Upper lobe of left lung (tissue), 6 donors: Measurements from ENCODE around the gene ANXA2. TPM values are rescaled to one million over a fixed set of nuclear protein-coding genes. Genes with fewer than 3 reads are reported as not detected.
"Not testable (repeated sequence)": the region's sequence is repeated elsewhere in the genome, so short reads cannot be mapped to it uniquely, and the experiment has no call there.

Source experiments
- ATAC-seq, 2 donors: fragments of 200-7000 bp; cut with Tn5 transposase; one replicate each; pipeline ENCODE4 v1.9.1; 2022; ENCODE audit warnings: mild to moderate bottlenecking in 2 of 2, moderate library complexity in 2 of 2; ENCODE audit not compliant: low FRiP score in 2 of 2
- DNase-seq, 2 donors: peaks; one replicate each; pipeline ENCODE4 v3.0.0-alpha.2; 2019 to 2020
- H3K27ac ChIP-seq, 4 donors: fragments of 200-600 bp; sonication (generic); one replicate each; pipeline ENCODE4 v1.5.1; 2016 to 2019
- H3K27me3 ChIP-seq, 4 donors: fragments of 200-600 bp; sonication (generic); one replicate each; pipeline ENCODE4 v1.5.1; 2017 to 2019
- H3K36me3 ChIP-seq, 4 donors: fragments of 200-600 bp; sonication (generic); one replicate each; pipeline ENCODE4 v1.5.1; 2016 to 2019
- H3K4me1 ChIP-seq, 4 donors: fragments of 200-600 bp; sonication (generic); one replicate each; pipeline ENCODE4 v1.5.1; 2018 to 2019
- H3K4me3 ChIP-seq, 4 donors: fragments of 200-600 bp; sonication (generic); one replicate each; pipeline ENCODE4 v1.5.1; 2017 to 2019; ENCODE audit warnings: mild to moderate bottlenecking in 2 of 4, moderate library complexity in 1 of 4
- H3K9me3 ChIP-seq, 4 donors: fragments of 200-600 bp; sonication (generic); one replicate each; pipeline ENCODE4 v1.5.1; 2018 to 2019
- EP300 ChIP-seq, 4 donors: sonication (generic); formaldehyde crosslinking; IDR thresholded peaks; one replicate each; pipeline ENCODE4 v1.5.1; 2017; ENCODE audit warnings: antibody characterized with exemption in 4 of 4, control low read depth in 2 of 4
- POLR2A ChIP-seq, 4 donors: fragments of 450-650 bp; IDR thresholded peaks; one replicate each; pipeline ENCODE4 v1.5.1; 2016 to 2017; ENCODE audit warnings: antibody characterized with exemption in 4 of 4, mild to moderate bottlenecking in 2 of 4
- POLR2AphosphoS5 ChIP-seq, 2 donors: sonication (generic); formaldehyde crosslinking; IDR thresholded peaks; one replicate each; pipeline ENCODE4 v1.5.1; 2017; ENCODE audit warnings: antibody characterized with exemption in 2 of 2
- WGBS, 2 donors: methylation state at CpG; one replicate each; pipeline ENCODE4 v1.1.5; 2017 to 2018; 5-methylcytosine and 5-hydroxymethylcytosine counted together
- total RNA-seq, 6 donors: library from RNA; depleted of rRNA in 4 of 6; stranded (reverse); fragments of >200 nt in 4 of 6; gene quantifications; one replicate each; pipeline versions ENCODE4 v1.1.0 to v1.2.1, GENCODE V29; 2016 to 2021
- TF ChIP-seq, protein P1 (sequence below), 6 experiments: fragments of 450-650 bp in 4 of 6; fragments of 200-600 bp in 2 of 6; sonication (generic) in 2 of 6; IDR thresholded peaks; one replicate each; pipeline ENCODE4 v1.5.1; 2016 to 2019; ENCODE audit warnings: antibody characterized with exemption in 6 of 6
- donor health status: DM: no; HTN: no; CAD: no; lungs with moderate emphysema.
- donor health status: DM: no; HTN: yes; CAD: no; lungs with severe emphysema.

The ANXA2 gene
- total RNA-seq, 6 donors from 2014 or later, result 394 to 1,774 (median 1,094) TPM

DNA sequence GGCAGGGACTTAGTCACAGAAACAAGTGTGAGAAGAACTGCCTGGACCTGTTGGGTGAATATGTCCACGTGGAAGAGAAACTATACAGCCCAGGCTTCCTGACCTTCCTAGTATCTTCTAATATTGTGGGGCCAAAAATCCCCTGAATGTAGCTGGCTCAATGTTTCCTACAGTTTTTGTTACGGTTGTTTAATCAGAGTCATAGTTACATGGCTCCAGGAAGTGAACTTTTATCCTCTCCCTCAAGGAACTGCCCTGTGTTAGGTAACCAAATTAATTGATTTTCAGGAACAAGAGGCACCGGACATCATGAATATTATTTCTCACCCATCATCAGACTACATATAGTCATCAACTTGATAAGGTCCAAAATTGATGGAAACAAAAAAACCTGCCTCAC, 59.0 kb downstream of the ANXA2 start:
- 76 to 77% methylated on average over 3 of the region's 3 CpGs for WGBS, 2 donors
- H3K27ac ChIP-seq, result no peak overlapping the region

DNA sequence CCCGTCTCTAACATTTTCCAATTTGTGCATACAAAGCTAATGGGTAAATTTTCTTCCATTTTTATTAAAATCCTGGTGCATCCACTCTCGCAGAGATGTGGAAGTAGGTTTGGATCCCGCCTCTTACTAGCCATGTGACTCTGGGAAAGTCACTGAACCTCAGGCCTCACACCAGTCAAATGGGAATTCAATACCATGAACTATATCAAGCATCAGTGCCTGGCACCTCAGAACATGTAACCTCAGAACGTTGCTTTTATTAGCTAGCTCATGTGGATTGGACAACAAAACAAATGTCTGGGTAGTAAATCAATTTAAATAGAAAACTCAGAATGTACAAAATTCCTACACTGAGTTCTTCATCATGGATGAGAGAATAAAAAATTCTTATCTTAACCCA, 60.7 kb downstream of the ANXA2 start:
- Histone ChIP-seq H3K36me3 (no peaks in the 10 kb centered on the region), H3K4me3 (no peak overlapping the region), H3K27ac (no peak overlapping the region), H3K27me3 (no peaks in the 10 kb centered on the region), H3K9me3 (no peaks in the 10 kb centered on the region), H3K4me1 (no peaks in the 10 kb centered on the region)
- ATAC-seq, result no peak
- TF ChIP-seq, protein P1, sequence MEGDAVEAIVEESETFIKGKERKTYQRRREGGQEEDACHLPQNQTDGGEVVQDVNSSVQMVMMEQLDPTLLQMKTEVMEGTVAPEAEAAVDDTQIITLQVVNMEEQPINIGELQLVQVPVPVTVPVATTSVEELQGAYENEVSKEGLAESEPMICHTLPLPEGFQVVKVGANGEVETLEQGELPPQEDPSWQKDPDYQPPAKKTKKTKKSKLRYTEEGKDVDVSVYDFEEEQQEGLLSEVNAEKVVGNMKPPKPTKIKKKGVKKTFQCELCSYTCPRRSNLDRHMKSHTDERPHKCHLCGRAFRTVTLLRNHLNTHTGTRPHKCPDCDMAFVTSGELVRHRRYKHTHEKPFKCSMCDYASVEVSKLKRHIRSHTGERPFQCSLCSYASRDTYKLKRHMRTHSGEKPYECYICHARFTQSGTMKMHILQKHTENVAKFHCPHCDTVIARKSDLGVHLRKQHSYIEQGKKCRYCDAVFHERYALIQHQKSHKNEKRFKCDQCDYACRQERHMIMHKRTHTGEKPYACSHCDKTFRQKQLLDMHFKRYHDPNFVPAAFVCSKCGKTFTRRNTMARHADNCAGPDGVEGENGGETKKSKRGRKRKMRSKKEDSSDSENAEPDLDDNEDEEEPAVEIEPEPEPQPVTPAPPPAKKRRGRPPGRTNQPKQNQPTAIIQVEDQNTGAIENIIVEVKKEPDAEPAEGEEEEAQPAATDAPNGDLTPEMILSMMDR (IDR thresholded peaks at IDR 0.05), result no peak
- no peak for TF ChIP-seq POLR2A (IDR thresholded peaks at IDR 0.05)
- TF ChIP-seq EP300 (IDR thresholded peaks at IDR 0.05), result no peak
- no peak for TF ChIP-seq POLR2AphosphoS5 (IDR thresholded peaks at IDR 0.05)
- no peak for DNase-seq
- 88% methylated on average over 4 of the region's 4 CpGs for WGBS, 2 donors

More for the DNA sequence above, 59.0 kb downstream of the ANXA2 start:
- no peaks in the 10 kb centered on the region for H3K27me3 ChIP-seq
- no peak for TF ChIP-seq POLR2A (IDR thresholded peaks at IDR 0.05)
- TF ChIP-seq, protein P1 (IDR thresholded peaks at IDR 0.05), result no peak
- TF ChIP-seq EP300 (IDR thresholded peaks at IDR 0.05), result no peak
- no peak for TF ChIP-seq POLR2AphosphoS5 (IDR thresholded peaks at IDR 0.05)
- no peaks in the 10 kb centered on the region for H3K4me1 ChIP-seq
- no peaks in the 10 kb centered on the region for H3K9me3 ChIP-seq
- DNase-seq (no peak), ATAC-seq (no peak)
- H3K4me3 ChIP-seq, result no peak overlapping the region
- H3K36me3 ChIP-seq, result no peaks in the 10 kb centered on the region

DNA sequence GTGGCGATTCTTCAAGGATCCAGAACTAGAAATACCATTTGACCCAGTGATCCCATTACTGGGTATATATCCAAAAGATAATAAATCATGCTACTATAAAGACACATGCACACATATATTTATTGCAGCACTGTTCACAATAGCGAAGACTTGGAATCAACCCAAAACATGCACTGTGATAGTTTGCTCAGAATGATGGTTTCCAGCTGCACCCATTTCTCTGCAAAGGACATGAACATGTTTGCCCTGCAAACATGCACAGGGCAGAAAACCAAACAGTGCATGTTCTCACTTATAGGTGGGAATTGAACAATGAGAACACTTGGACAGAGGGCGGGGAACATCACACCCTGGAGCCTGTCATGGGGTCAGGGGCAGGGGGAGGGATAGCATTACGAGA, 62.5 kb downstream of the ANXA2 start:
- not testable (repeated sequence) for H3K4me3 ChIP-seq, H3K9me3 ChIP-seq, H3K27ac ChIP-seq, ATAC-seq, H3K27me3 ChIP-seq, H3K4me1 ChIP-seq, DNase-seq, H3K36me3 ChIP-seq
- 65 to 81% methylated on average over 4 of the region's 4 CpGs for WGBS, 2 donors

DNA sequence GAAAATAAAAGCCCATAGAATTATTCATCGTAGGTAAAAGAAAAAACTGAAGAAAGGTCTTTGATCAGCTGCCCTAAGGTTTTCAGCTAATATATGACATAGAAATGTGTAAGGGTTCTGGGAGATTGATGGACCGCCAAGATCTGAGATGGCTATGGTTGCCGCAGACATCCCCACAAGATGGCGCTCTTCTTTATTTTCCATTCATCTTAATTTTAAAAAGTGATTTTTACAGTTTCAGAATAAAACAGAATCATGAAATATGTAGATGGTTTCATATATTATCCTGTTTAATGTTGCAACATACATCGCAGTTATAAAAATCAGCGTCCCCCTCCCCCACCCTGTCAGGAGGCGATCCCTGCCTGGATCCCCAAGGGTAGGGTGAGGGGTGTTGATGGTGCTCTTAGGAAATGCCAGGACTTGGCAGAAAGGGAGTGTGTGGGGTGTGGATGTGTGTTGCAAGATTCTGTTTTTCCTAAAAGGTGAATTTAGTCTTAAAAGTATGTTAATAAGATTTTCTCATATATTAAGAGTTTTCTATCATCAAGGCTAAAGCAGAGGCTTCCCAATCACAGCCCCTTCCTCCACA, 68.8 kb downstream of the ANXA2 start:
- Histone ChIP-seq H3K4me3 (no peak overlapping the region), H3K36me3 (no peaks in the 10 kb centered on the region), H3K9me3 (no peaks in the 10 kb centered on the region), H3K4me1 (peaks cover 0 to 7% (median 0%) of the 10 kb centered on the region in 4 donors), H3K27me3 (peaks cover 0 to 2% (median 0%) of the 10 kb centered on the region in 4 donors), H3K27ac (no peak overlapping the region)
- ATAC-seq (peak in 1 of 2 donors; percentile 40), DNase-seq (no peak)
- TF ChIP-seq POLR2A (IDR thresholded peaks at IDR 0.05) (no peak), EP300 (IDR thresholded peaks at IDR 0.05) (no peak), POLR2AphosphoS5 (IDR thresholded peaks at IDR 0.05) (no peak)
- TF ChIP-seq, protein P1 (IDR thresholded peaks at IDR 0.05), result peak in 5 of 6 experiments; percentile 22 to 48 (median 37)
- WGBS, 2 donors, result 16 to 20% methylated on average over 7 of the region's 7 CpGs

DNA sequence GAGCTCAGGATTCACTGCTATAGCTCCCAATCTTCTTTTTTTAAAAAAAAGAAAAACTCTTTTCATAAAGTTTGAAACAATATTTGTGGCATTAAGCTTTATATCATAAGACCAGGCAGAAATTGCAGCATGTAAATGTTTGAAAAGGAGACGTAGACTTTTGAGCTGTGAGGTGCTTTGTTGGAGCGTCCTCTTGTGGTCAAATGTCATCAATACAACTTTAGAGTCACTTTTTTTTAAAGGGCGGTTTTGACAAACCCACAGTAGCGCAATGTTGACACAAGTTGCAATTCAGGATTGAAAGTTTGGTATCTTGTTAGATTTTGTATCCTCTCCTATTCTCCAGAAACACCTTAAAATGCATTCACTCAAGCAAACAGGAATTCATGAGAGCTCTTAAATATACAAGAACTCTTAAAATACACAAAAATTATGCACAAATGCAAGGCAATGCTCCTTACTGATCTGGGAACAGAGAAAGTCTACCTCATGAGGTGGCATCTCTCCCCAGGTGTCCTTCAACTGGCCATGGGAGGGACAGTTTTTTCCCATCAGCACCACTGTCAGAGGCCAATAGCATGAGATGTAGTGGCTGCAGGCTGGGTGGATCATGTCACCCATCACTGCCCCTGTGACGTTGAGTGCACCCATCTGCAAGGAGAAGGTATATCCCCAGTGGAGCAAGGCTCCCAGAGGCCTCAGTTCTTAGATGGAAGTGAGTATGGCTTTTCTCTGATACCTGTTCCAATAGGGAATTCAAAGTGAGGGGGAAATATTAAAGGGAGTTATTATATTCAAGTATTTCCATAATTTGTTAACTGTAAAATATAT, 70.7 kb downstream of the ANXA2 start:
- Histone ChIP-seq H3K4me3 (no peak overlapping the region), H3K4me1 (peaks cover 0 to 7% (median 0%) of the 10 kb centered on the region in 4 donors), H3K27ac (no peak overlapping the region), H3K9me3 (no peaks in the 10 kb centered on the region), H3K36me3 (no peaks in the 10 kb centered on the region), H3K27me3 (peaks cover 0 to 2% (median 0%) of the 10 kb centered on the region in 4 donors)
- no peak for DNase-seq
- WGBS, 2 donors, result 16 to 26% methylated on average over 5 of the region's 5 CpGs
- ATAC-seq, result peak in 1 of 2 donors; percentile 60
- no peak for TF ChIP-seq POLR2A (IDR thresholded peaks at IDR 0.05)
- TF ChIP-seq, protein P1 (IDR thresholded peaks at IDR 0.05), result peak; percentile 30 to 80 (median 56)
